Transverse colon (tissue), 4 donors: ENCODE measurements around the gene ATP6AP1. TPM values are rescaled to one million over a fixed set of nuclear protein-coding genes. Genes with fewer than 3 reads are reported as not detected.

Experiments
- DNase-seq: peaks from one replicate; pipeline ENCODE4 v3.0.0-alpha.2; 2019
- H3K27ac ChIP-seq, 4 donors: fragments of 200-600 bp; sonication (generic); 2 replicates each; pipeline ENCODE4 v1.5.1; 2016 to 2018; ENCODE audit warnings: inconsistent platforms in 4 of 4
- H3K27me3 ChIP-seq: fragments of 200-600 bp; sonication (generic); 2 replicates; pipeline ENCODE4 v1.5.1; 2017; ENCODE audit warnings: inconsistent platforms
- H3K36me3 ChIP-seq, 4 donors: fragments of 200-600 bp; sonication (generic); 2 replicates each; pipeline ENCODE4 v1.5.1; 2017 to 2019; ENCODE audit warnings: inconsistent platforms in 4 of 4
- H3K4me1 ChIP-seq, 4 donors: fragments of 200-600 bp; sonication (generic); 2 replicates each; pipeline ENCODE4 v1.5.1; 2017 to 2020; ENCODE audit warnings: inconsistent platforms in 4 of 4
- H3K4me3 ChIP-seq, 4 donors: fragments of 200-600 bp; sonication (generic); 1 replicate in 1 of 4; 2 replicates in 3 of 4; pipeline versions ENCODE4 v1.5.1 to v1.6.1; 2017 to 2019; ENCODE audit warnings: inconsistent platforms in 4 of 4
- H3K9me3 ChIP-seq, 2 donors: fragments of 200-600 bp; sonication (generic); 2 replicates each; pipeline ENCODE4 v1.5.1; 2017 to 2019; ENCODE audit warnings: inconsistent platforms in 2 of 2
- CTCF ChIP-seq, 5 experiments: fragments of 200-600 bp in 3 of 5; fragments of 450-650 bp in 2 of 5; sonication (generic) in 3 of 5; IDR thresholded peaks; 1 replicate in 2 of 5; 2 replicates in 3 of 5; pipeline ENCODE4 v1.5.1; 2016 to 2017; ENCODE audit warnings: antibody characterized with exemption in 5 of 5, inconsistent platforms in 3 of 5, mild to moderate bottlenecking in 2 of 5, moderate library complexity in 1 of 5
- EP300 ChIP-seq: sonication (generic); formaldehyde crosslinking; IDR thresholded peaks from one replicate; pipeline ENCODE4 v1.6.1; 2017; ENCODE audit warnings: antibody characterized with exemption, low read depth
- POLR2A ChIP-seq: fragments of 450-650 bp; IDR thresholded peaks from one replicate; pipeline ENCODE4 v1.6.1; 2016; ENCODE audit warnings: antibody characterized with exemption, mild to moderate bottlenecking, moderate library complexity
- POLR2AphosphoS5 ChIP-seq, 3 donors: sonication (generic); formaldehyde crosslinking; IDR thresholded peaks; one replicate each; pipeline ENCODE4 v1.6.1; 2016; ENCODE audit warnings: antibody characterized with exemption in 3 of 3
- WGBS, 2 donors: methylation state at CpG; one replicate each; pipeline ENCODE4 v1.1.5; 2018; ENCODE audit warnings: low coverage in 1 of 2; 5-methylcytosine and 5-hydroxymethylcytosine counted together
- in situ Hi-C, 4 donors: fragments of 200-750 bp; cut with MboI; loops; one replicate each; pipeline versions ENCODE4 v1.15.0 to v1.15.1; 2017; ENCODE audit warnings: low sequenced_read_pairs in 3 of 4, low pct_ligation_motif_present in 1 of 4, low pct_unique_long_range_greater_than_20kb in 1 of 4
- intact Hi-C: fragments of 100-400 bp; cut with DNase I; formaldehyde crosslinking; loops from one replicate; pipeline ENCODE4 v1.15.1; 2023; ENCODE audit warnings: low total_unique reads
- small RNA-seq, 4 donors: library from RNA; depleted of rRNA; stranded (forward); fragments of <200 nt; gene quantifications; one replicate each; pipeline ENCODE3, GENCODE V24; 2016
- total RNA-seq, 4 donors: library from RNA; depleted of rRNA; stranded (reverse); fragments of >200 nt; gene quantifications; one replicate each; pipeline ENCODE4 v1.1.0, GENCODE V29; 2016

The ATP6AP1 gene
- total RNA-seq, 4 donors from 2014 or later = 26.5 to 118 (median 61.7) TPM

- TF ChIP-seq CTCF (IDR thresholded peaks at IDR 0.05) = no peak
- no peak for TF ChIP-seq EP300
- no peak for TF ChIP-seq POLR2AphosphoS5 (IDR thresholded peaks at IDR 0.05)
- no peak for TF ChIP-seq POLR2A
- Histone ChIP-seq H3K4me1 (peaks cover 5 to 27% (median 12%) of the 10 kb centered on the region in 4 donors), H3K27me3 (no peaks in the 10 kb centered on the region), H3K9me3 (no peaks in the 10 kb centered on the region), H3K27ac (peak overlapping the region in 1 of 4 donors; percentile 93), H3K36me3 (no peaks in the 10 kb centered on the region), H3K4me3 (no peak overlapping the region)
- peak; percentile 36 for DNase-seq
- intact Hi-C loops = no loop called here
- in situ Hi-C loops = no loop called here
- 68% methylated on average over 14 of the region's 16 CpGs; no CpG with 5 or more reads in 1 of the 2 donors for WGBS, 2 donors
These were observed 56.0 kb downstream of the ATP6AP1 start for GRCh38 chrX:154484255-154485149.

- WGBS, 2 donors = 63% methylated on average over 35 of the region's 35 CpGs; no CpG with 5 or more reads in 1 of the 2 donors
- TF ChIP-seq POLR2A (no peak), POLR2AphosphoS5 (IDR thresholded peaks at IDR 0.05) (no peak), EP300 (no peak), CTCF (IDR thresholded peaks at IDR 0.05) (no peak)
- in situ Hi-C loops = no loop called here
- H3K36me3 ChIP-seq = no peaks in the 10 kb centered on the region
- no peaks in the 10 kb centered on the region for H3K9me3 ChIP-seq
- H3K27me3 ChIP-seq = no peaks in the 10 kb centered on the region
- DNase-seq = no peak
- peak overlapping the region; percentile 87 to 95 (median 92) for H3K27ac ChIP-seq
- H3K4me1 ChIP-seq = peaks cover 8 to 27% (median 13%) of the 10 kb centered on the region in 4 donors
- peak overlapping the region; percentile 49 to 81 (median 66) for H3K4me3 ChIP-seq
- intact Hi-C loops = no loop called here
These were observed 56.9 kb downstream of the ATP6AP1 start for GRCh38 chrX:154485150-154486051.

- intact Hi-C loops = no loop called here
- no peaks in the 10 kb centered on the region for H3K36me3 ChIP-seq
- peak; percentile 43 for DNase-seq
- WGBS, 2 donors = 41% methylated on average over 26 of the region's 35 CpGs; no CpG with 5 or more reads in 1 of the 2 donors
- H3K4me1 ChIP-seq = peaks cover 8 to 27% (median 13%) of the 10 kb centered on the region in 4 donors
- H3K4me3 ChIP-seq = peak overlapping the region; percentile 49 to 81 (median 66)
- H3K27ac ChIP-seq = peak overlapping the region; percentile 87 to 95 (median 92)
- TF ChIP-seq POLR2A (peak; percentile 7), CTCF (IDR thresholded peaks at IDR 0.05) (no peak)
- no peaks in the 10 kb centered on the region for H3K9me3 ChIP-seq
- in situ Hi-C loops = no loop called here
- H3K27me3 ChIP-seq = no peaks in the 10 kb centered on the region
These were observed 57.5 kb downstream of the ATP6AP1 start for GRCh38 chrX:154486052-154486395.

Small RNAs within 50 kb of the gene (small RNA-seq; reads per million reads assigned to genes)
- gene MIR6858 (0 to 0.56 (median 0.39) reads per million in 4 donors), gene SNORA70 (0 reads per million in 4 donors)

Other genes starting within 250 kb of the ATP6AP1 start
- gene OPN1MW, start 246.1 kb upstream of the ATP6AP1 start, total RNA-seq = not detected
- gene OPN1MW2, start 208.9 kb upstream of the ATP6AP1 start, total RNA-seq = not detected
- gene OPN1MW3, start 171.1 kb upstream of the ATP6AP1 start, total RNA-seq = not detected
- gene TEX28, start 133.6 kb upstream of the ATP6AP1 start, total RNA-seq = not detected
- gene TKTL1, start 132.9 kb upstream of the ATP6AP1 start, total RNA-seq = not detected
- 1,000 to 10,000 TPM in 2 of 4 donors, 100 to 1,000 TPM in 2; 632 to 3,163 (median 1,262) TPM for gene FLNA, start 54.0 kb upstream of the ATP6AP1 start, total RNA-seq
- gene EMD, start 49.4 kb upstream of the ATP6AP1 start, total RNA-seq = 10 to 100 TPM; 27.3 to 89.8 (median 55.5) TPM
- 1,000 to 10,000 TPM; 1,352 to 4,861 (median 3,415) TPM for gene RPL10, start 30.3 kb upstream of the ATP6AP1 start, total RNA-seq
- 100 to 1,000 TPM in 1 of 4 donors, 10 to 100 TPM in 3; 15.9 to 156 (median 36.9) TPM for gene DNASE1L1, start 19.4 kb upstream of the ATP6AP1 start, total RNA-seq
- gene TAFAZZIN, start 17.1 kb upstream of the ATP6AP1 start, total RNA-seq = 100 to 1,000 TPM in 2 of 4 donors, 10 to 100 TPM in 2; 46.7 to 495 (median 101) TPM
- 100 to 1,000 TPM in 3 of 4 donors, 10 to 100 TPM in 1; 86.6 to 173 (median 119) TPM for gene GDI1, start 8.5 kb downstream of the ATP6AP1 start, total RNA-seq
- 100 to 1,000 TPM in 1 of 4 donors, 10 to 100 TPM in 3; 39.9 to 130 (median 52.0) TPM for gene FAM50A, start 15.5 kb downstream of the ATP6AP1 start, total RNA-seq
- 100 to 1,000 TPM in 1 of 4 donors, 10 to 100 TPM in 3; 17.3 to 128 (median 52.8) TPM for gene PLXNA3, start 29.6 kb downstream of the ATP6AP1 start, total RNA-seq
- gene LAGE3, start 50.6 kb downstream of the ATP6AP1 start, total RNA-seq = 10 to 100 TPM in 2 of 4 donors, 1 to 10 TPM in 1, not detected in 1; 3.0 to 28.4 (median 23.3) TPM
- 10 to 100 TPM; 19.9 to 50.7 (median 42.7) TPM for gene UBL4A, start 57.9 kb downstream of the ATP6AP1 start, total RNA-seq
- 100 to 1,000 TPM in 1 of 4 donors, 10 to 100 TPM in 3; 26.7 to 117 (median 34.4) TPM for gene SLC10A3, start 62.0 kb downstream of the ATP6AP1 start, total RNA-seq
- gene FAM3A, start 87.6 kb downstream of the ATP6AP1 start, total RNA-seq = 100 to 1,000 TPM in 1 of 4 donors, 10 to 100 TPM in 3; 62.7 to 112 (median 72.5) TPM
- 10 to 100 TPM in 3 of 4 donors, 1 to 10 TPM in 1; 7.4 to 24.4 (median 19.3) TPM for gene G6PD, start 118.2 kb downstream of the ATP6AP1 start, total RNA-seq
- 10 to 100 TPM; 12.2 to 61.1 (median 25.1) TPM for gene IKBKG, start 118.9 kb downstream of the ATP6AP1 start, total RNA-seq
- not detected for gene CTAG1A, start 156.5 kb downstream of the ATP6AP1 start, total RNA-seq
- not detected for gene CTAG1B, start 190.6 kb downstream of the ATP6AP1 start, total RNA-seq
- not detected for gene CTAG2, start 224.9 kb downstream of the ATP6AP1 start, total RNA-seq